PFSK-1 (cell line): Measurements from ENCODE around the gene LTBP2.

Experiments
- FOXP2 ChIP-seq: optimal IDR thresholded peaks from 2 replicates; pipeline ENCODE3; 2011; ENCODE audit warnings: borderline replicate concordance, control low read depth, inconsistent platforms; ENCODE audit not compliant: insufficient read depth; ENCODE audit errors: extremely low read length, extremely low read depth
- POLR2AphosphoS5 ChIP-seq: IDR thresholded peaks from 2 replicates; pipeline ENCODE4 v1.6.1; 2012; ENCODE audit warnings: low read depth, mild to moderate bottlenecking, control low read depth, low read length, moderate library complexity
- SIN3A ChIP-seq: IDR thresholded peaks from 2 replicates; pipeline ENCODE4 v1.6.1; 2012; ENCODE audit warnings: mild to moderate bottlenecking, low read length, moderate library complexity, borderline replicate concordance; ENCODE audit not compliant: insufficient read depth
- TAF1 ChIP-seq: IDR thresholded peaks from 2 replicates; pipeline ENCODE4 v1.6.1; 2012; ENCODE audit warnings: low read length, control low read depth, borderline replicate concordance; ENCODE audit not compliant: insufficient read depth
- TF ChIP-seq, protein P1 (sequence below), 2 experiments: IDR thresholded peaks; 2 replicates each; pipeline versions ENCODE4 v1.6.1 to v1.8.0; 2011 to 2012; ENCODE audit warnings: low read depth in 2 of 2, low read length in 2 of 2, control low read depth in 1 of 2, inconsistent platforms in 1 of 2, mild to moderate bottlenecking in 1 of 2, moderate library complexity in 1 of 2; ENCODE audit not compliant: insufficient read depth in 1 of 2

DNA sequence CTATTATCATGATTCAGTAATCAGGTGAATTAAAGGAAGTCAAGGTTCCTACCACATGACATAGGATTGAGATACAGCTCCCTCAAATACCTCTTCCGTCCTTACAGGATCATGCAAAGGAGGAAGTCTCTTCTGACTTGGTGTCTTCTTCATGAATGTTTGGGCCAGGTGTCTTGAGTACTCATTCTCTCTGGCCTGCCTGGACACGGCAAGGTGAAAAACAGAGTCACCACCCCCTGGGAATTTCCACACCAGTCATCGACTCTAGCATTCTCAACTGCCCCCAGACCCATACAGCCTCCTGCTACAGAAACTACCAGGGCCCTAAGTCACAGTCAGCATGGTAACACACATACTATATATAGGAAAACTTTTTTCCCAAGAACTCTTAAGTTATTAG, 44.9 kb upstream of the LTBP2 start:
- TF ChIP-seq POLR2AphosphoS5 (no peak), TAF1 (no peak), SIN3A (no peak), FOXP2 (no peak)
- TF ChIP-seq, protein P1, sequence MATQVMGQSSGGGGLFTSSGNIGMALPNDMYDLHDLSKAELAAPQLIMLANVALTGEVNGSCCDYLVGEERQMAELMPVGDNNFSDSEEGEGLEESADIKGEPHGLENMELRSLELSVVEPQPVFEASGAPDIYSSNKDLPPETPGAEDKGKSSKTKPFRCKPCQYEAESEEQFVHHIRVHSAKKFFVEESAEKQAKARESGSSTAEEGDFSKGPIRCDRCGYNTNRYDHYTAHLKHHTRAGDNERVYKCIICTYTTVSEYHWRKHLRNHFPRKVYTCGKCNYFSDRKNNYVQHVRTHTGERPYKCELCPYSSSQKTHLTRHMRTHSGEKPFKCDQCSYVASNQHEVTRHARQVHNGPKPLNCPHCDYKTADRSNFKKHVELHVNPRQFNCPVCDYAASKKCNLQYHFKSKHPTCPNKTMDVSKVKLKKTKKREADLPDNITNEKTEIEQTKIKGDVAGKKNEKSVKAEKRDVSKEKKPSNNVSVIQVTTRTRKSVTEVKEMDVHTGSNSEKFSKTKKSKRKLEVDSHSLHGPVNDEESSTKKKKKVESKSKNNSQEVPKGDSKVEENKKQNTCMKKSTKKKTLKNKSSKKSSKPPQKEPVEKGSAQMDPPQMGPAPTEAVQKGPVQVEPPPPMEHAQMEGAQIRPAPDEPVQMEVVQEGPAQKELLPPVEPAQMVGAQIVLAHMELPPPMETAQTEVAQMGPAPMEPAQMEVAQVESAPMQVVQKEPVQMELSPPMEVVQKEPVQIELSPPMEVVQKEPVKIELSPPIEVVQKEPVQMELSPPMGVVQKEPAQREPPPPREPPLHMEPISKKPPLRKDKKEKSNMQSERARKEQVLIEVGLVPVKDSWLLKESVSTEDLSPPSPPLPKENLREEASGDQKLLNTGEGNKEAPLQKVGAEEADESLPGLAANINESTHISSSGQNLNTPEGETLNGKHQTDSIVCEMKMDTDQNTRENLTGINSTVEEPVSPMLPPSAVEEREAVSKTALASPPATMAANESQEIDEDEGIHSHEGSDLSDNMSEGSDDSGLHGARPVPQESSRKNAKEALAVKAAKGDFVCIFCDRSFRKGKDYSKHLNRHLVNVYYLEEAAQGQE (IDR thresholded peaks at IDR 0.05; ENCODE audit: insufficient read depth in 1 of 2, low read depth in 2 of 2, low read length in 2 of 2), result no peak
